GM10266 (cell line): ENCODE measurements around the gene ARHGEF35.
"Not testable (repeated sequence)": the region's sequence is repeated elsewhere in the genome, so short reads cannot be mapped to it uniquely, and the experiment has no call there.

Experiments used
- DNase-seq: peaks from one replicate; pipeline ENCODE4 v3.0.0; 2012; ENCODE audit errors: extremely low spot score
- CTCF ChIP-seq: IDR thresholded peaks from 2 replicates; pipeline ENCODE4 v1.5.1; 2012; ENCODE audit warnings: mild to moderate bottlenecking, low read depth; ENCODE audit not compliant: control insufficient read depth, insufficient read depth; ENCODE audit errors: missing control alignments

ARHGEF35 gene

GRCh38 chr7:144179165-144179479 lies 16.5 kb downstream of the ARHGEF35 start:
- not testable (repeated sequence) for DNase-seq

- TF ChIP-seq CTCF: peak; percentile 52
- not testable (repeated sequence) for DNase-seq
Measured at GRCh38 chr7:144178380-144179164, 17.1 kb downstream of the ARHGEF35 start.

GRCh38 chr7:144174613-144175012 lies 21.0 kb downstream of the ARHGEF35 start:
- no peak for TF ChIP-seq CTCF
- no peak for DNase-seq

GRCh38 chr7:144171594-144172350 lies 23.9 kb downstream of the ARHGEF35 start:
- not testable (repeated sequence) for DNase-seq

- DNase-seq: no peak
Measured at GRCh38 chr7:144164784-144165183, 30.8 kb downstream of the ARHGEF35 start.

GRCh38 chr7:144158861-144159260 lies 36.8 kb downstream of the ARHGEF35 start:
- DNase-seq: no peak
- TF ChIP-seq CTCF: no peak

More at GRCh38 chr7:144164784-144165183, 30.8 kb downstream of the ARHGEF35 start:
- TF ChIP-seq CTCF: no peak

GRCh38 chr7:144148224-144148827 lies 47.3 kb downstream of the ARHGEF35 start:
- DNase-seq: no peak

More at GRCh38 chr7:144148224-144148827, 47.3 kb downstream of the ARHGEF35 start:
- TF ChIP-seq CTCF: no peak
